GM21786 (cell line): ENCODE data around the gene TTF1.

ENCODE experiments used
- ATAC-seq: cut with Tn5 transposase; IDR thresholded peaks from one replicate; pipeline ENCODE4 v1.9.1; 2021; ENCODE audit not compliant: unreplicated experiment

Gene TTF1

DNA sequence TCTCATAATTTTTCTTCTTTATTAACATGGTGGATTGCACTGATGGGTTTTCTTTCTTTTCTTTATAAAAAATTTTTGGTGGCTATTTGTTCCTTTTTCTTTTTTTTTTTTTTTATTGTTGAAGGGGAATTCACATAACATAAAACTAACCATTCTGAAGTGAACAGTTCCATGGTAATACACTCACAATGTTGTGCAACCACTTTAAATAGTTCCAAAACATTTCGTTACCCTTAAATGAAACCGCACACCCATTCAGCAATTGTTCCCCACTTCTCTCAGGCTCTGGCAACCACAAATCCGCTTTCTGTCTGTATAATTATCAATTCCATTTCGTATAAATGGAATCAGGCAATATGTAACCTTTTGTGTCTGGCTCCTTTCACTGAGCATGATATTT is 40.2 kb downstream of the TTF1 start:
- ATAC-seq, result no peak

DNA sequence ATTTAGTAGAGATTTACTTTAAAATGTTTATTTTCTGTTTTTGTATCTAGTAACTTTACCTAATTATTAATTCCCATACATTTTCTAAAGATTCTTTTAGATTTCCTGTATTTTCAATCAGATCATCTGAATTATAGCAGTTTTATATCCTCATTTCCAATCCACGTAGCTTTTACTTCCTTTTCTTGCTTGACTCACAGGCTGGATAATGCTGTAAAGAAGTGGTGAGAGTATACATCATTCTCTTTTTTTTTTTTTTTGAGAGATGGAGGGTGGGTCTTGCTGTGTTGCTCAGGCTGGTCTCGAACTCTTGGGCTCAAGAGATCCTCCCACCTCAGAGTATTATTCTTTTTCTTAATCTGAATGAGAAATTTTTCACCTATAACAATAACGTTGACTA is 40.7 kb downstream of the TTF1 start:
- no peak for ATAC-seq

DNA sequence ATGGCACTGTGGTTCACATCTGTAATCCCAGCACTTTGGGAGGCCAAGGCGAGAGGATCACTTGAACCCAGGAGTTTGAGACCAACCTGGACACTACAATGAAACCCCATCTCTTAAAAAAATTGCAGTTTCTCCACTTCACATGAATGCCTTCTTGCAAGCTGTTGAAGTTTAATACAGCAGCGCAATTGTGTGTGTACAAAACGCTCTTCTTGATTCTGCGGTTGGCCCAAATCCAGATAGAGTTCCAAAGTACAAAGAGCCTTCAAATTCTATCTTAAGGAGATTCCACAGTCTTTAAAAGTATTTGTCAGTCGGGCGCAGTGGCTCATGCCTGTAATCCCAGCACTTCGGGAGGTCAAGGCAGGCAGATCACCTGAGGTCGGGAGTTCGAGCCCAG is 42.6 kb downstream of the TTF1 start:
- ATAC-seq, result no peak

DNA sequence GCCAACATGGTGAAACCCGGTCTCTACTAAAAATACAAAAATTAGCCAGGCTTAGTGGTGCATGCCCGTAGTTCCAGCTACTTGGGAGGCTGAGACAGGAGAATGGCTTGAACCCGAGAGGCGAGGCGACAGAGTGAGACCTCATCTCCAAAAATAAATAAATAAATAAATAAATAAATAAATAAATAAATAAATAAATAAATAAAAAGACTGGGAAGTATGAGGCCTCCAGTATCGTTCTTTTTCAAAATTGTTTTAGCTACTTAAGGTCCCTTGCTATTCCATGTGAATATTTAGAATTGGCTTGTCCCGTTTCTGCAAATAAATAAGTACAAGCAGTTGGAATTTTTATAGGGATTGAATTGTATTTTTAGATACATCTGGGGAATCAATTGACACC is 48.9 kb downstream of the TTF1 start:
- no peak for ATAC-seq

DNA sequence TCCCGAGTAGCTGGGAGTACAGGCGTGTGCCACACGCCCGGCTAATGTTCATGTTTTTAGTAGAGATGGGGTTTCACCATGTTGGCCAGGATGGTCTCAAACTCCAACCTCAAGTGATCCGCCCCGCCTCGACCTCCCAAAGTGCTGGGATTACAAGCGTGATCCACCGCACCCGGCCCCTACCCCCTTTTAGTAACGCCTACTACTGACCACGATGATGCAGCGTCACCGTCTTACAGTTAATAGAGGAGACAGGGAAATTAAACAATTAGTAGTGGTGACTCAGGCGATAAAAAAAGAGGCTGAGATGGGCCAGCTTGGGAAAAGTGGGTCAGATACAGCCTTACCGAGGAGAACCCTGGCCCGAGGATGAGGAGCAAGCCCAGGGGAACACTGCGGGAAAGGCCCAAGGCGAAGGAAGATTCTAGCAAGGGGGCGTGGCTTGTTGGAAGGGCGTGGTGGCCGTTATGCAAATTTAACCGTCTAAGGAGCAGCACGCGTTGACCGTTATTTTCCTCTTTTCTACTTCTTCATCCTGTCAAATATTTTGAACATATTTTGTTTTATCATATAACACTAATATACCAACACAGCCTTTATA is 50.2 kb downstream of the TTF1 start:
- no peak for ATAC-seq

DNA sequence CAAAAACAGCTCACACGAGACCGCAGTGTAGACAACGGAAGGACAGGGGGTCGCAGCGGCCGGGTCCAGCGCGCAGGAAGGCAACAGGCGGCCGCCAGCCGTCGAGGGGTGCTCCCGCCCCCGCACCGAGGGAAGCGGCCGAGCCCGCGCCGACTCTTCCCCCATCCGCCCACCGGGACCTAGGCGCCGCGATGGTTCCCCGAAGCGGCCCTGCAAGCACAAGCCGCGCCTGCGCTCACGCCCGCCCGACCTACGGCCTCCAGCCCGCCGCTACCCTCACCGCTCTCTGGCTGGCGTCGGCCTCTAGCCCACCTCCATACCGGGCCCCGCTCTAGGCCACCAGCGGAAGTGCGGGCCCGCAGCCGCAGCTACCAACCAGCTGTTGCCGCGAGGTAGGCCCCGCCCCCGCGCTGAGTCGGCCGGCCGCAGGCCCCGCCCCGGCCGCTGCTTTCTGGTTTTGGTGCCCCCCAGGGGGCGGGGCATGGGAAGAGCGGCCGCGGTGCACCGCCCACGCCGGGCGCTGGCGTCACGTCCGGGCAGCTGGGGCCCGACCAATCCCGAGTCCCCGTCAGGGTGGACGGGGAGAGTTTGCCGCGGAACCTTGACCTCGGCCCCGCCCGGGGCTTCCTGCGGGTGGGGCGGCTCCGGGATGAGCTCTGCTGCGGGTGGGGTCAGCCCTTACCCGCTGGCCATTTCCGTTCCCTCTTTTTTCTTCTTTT is 51.8 kb downstream of the TTF1 start, which contains the start of gene SETX:
Gene SETX (minus strand): TSS at position 350 of the 719 bp plus-strand sequence. CDS start 5,558 bp downstream, outside the sequence.
- peak; percentile 81 for ATAC-seq

DNA sequence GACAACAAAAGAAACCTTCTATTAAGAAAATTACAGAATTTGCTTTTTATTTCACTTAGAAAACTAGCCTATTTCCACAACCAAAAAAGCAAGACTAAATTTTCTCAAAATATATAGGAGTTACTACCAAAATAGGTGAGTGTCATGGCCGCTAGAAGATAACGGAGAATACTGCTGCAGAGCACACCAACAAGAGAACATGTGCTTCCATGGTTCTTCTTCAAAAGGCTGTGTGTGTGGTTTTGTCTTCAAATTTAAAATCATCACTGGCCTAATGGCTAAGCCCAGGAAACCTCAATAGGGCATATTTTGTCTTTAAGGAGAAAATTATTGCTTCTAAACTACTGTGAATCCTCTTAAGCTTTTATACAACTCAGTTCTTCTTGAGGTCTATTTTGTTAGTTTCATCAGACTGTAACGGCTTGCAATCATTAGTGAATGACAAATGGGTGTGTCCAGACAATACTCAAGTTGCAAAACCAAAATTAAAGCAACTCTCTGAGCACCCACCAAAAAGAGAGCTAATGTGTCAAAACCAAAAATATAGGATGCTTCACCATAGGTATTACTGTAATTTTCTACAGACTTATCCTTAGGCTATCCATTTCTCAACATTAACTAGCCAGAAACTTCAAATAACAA is 55.1 kb downstream of the TTF1 start:
- no peak for ATAC-seq

DNA sequence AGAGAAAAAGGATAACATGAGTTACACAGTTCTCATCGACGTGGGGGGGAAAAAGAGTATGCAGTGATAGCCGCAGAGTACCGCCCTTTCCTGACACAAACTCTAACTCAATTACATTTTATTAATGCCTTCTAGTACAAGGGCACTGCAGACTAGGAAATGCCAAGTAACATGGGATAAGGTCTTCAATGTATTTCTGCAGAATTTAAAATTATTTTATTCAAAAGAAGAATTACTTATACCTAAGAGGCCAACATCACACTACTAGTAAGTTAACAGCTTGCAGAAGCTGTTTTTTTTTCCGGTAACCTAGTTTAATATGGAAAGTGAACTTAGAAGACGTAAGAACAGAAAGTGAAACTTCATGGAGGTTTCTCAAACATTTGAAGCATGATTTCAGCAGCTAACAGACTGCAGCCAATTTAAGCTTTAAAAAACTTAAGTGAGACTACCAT is 55.8 kb downstream of the TTF1 start:
- no peak for ATAC-seq

DNA sequence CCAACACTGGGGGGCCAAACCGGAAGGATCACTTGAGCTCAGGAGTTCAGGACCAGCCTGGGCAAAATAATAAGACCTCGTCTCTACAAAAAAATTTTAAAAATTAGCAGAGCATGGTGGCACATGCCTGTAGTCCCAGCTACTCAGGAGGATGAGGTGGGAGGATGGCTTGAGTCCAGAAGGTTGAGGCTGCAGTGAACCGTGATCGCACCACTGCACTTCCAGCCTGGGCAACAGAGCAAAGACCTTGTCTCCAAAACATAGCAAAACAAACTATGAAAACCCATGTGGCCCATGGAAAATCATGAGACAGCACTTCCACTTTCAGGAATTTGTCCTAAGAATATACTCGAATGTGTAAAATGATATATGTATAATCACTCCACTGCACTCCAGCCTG is 58.0 kb downstream of the TTF1 start:
- ATAC-seq, result no peak

DNA sequence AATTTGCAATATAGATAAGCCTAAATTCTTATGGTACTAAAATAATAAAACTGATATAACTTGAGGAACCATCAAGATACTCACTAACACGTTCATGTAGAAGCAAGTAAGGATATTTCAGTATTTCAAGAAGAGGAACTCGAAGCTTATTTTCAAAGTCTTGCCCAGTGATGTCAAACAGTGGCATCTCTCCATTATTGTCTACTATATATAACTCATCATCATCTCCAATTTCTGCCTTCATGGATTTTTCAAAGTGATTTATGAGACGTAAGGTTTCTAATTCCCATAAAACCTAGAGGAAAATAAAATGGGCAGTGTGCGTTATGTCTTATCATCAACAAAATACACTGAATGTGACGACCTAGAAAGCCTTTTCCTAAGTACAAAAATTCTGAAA is 60.5 kb downstream of the TTF1 start:
- no peak for ATAC-seq

DNA sequence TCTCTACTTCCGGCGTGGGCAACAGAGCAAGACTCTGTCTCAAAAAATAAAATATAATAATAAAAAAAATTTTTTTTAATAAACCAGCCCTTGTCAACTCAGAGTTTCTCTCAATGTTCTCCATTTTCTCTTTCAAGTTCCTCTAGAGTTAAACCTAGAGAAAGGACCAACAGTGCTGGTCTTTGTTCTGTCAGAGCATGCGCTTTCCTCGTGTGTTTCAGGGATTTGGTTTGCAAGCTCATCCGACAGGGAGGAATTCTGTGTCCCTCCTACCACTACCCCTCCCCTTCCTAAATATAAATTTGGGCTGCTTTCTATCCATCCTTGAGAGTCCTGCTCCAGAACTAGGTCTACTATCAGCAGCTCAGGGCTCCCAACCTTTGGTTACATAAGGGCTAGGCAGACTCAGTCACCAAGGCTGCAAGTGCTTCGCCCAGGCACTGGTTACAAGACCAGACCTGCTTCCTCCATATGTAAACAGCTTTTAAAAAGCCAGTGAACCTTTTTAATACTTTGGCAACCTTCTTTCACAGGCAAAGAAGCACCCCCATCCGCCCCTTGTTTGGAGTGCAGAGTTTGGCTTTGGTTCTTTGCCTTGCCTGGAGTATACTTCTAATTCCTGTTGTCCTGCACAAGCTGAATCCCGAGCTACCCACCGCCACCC is 65.3 kb downstream of the TTF1 start:
- no peak for ATAC-seq

DNA sequence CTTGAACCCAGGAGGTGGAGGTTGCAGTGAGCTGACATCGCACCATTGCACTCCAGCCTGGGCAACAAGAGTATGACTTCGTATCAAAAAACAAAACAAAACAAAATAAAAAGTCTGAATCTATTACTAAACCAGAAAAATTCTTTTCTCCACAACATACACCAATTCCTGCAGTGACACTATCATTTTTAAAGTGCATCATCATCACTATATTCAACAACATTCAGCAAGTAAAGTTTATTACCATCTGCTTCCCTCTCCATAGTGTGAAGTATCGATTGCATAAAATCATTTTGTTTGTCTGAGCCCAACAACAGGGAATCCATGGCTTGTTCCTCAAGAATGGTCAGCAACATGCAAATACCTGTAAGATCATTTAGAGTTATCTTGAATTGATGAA is 72.3 kb downstream of the TTF1 start:
- no peak for ATAC-seq

DNA sequence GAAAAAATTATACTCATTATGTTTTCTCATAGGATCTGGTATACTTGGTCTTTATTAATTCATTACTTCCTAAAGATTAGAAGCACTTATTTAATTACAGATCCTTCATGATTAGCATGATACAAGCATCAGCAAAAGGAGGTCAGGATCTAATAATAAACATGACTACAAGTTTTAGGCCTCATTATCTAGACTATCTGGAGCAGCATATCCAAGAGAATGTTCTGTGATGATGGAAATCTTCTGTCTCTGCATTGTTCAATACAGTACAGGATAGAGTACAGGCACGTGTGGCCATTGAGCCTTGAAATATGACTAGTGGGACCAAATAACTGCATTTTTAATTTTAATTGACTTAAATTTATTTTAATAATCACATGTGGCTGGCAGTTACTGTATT is 73.1 kb downstream of the TTF1 start:
- no peak for ATAC-seq

DNA sequence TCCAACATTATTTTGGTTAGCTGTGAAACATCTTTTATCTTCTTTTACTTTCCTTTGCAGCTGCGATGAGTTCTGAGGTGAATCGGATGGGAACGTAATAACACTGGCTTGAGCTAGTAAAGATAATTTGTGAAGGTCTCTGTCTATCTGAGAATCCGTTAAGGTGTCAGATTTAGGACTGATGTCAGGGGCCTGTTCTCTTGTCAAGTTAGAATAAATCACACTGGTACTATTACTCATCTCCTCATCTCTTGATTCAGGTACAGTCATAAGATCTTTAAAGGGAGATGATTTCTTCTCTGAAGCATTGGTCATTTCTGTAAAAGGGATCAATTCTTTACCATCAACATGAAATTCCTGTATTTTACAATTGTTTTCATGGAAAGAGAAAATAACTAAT is 78.1 kb downstream of the TTF1 start:
- no peak for ATAC-seq

DNA sequence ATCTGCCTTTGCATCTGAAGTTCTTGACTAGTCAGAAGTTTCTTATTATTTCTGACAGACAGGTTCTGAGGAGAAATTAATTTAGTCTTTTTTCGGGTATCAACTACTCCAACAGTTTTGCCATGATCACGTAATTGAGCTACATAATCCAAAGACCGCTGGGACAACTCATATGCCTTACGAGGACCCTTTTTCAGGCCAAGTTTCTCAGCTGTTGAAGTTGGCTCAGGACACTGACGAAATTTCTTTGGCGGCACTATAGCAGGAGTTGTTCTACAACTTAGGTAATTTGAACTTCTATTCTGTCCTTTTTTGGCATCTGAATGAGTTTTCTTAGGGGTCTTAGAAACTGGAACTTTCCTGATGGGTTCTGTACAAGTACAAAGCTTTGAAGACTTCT is 79.1 kb downstream of the TTF1 start:
- ATAC-seq, result no peak
